ENCODE measurements around the gene THBS3. TPM values are rescaled to one million over a fixed set of nuclear protein-coding genes. Genes with fewer than 3 reads are reported as not detected.

Gene THBS3
- total and polyA plus RNA-seq, 9 of the 15 experiments (the other 6 are each of a cell fraction or from before 2014, with no cell fraction given): 0.59 to 8.3 (median 3.2) TPM

DNA sequence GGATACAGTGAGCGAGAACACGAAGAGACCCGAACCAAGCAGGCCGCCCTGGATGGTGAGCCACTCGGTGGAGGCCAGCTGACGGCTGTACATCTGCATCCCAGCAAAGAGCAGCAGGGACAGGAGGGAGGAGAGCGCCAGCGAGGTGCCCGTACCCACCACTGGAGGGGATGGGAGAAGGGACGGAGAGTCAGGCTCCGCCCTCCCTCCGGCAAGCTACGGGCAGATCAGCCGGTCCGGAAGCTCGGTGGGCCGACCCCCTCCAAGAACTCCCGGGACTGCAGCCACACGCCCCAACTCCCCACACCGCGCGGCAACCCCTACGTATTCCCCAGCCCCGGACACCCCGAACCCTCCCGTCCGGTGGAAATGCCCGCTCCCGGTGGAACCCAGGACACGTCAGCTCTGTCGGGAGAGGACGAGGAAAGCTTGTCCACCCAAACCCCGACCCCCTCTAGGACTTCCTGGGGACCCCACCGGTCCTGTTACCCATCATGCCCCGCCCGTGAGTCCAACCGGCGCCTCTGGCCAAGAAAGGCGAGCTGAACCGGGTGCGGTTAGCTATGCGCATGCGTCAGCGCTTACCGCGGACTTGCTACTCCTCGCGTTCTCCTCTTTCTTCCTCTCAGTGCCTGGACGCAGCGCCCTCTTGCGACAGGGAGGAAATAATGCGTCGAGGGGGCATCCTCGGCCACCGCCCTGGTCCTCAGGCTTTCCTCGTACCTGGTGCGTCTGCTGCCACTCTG, 34.8 kb downstream of the THBS3 start, which contains the start of gene KRTCAP2:
Gene KRTCAP2 (minus strand): TSS at position 573 of the 746 bp plus-strand sequence. CDS start 80 bp downstream, at position 493.
- FAIRE-seq (peak; percentile 99), DNase-seq (ENCODE audit: extremely low read depth in 1 of 4, low spot score in 3 of 4) (peak; percentile 96 to 98 (median 98)), ATAC-seq (peak; percentile 90)
- H4K20me1 ChIP-seq (replicated peaks; ENCODE audit: control insufficient read depth, insufficient read depth, low read length): no peaks in the 10 kb centered on the region
- H3K9me1 ChIP-seq (ENCODE audit: control insufficient read depth, insufficient read depth, low read length): no peaks in the 10 kb centered on the region
- in situ Hi-C loops (cut with MboI) (no loop called here), intact Hi-C loops (cut with micrococcal nuclease) (no loop called here)
- H2AFZ ChIP-seq (ENCODE audit: low read depth, low read length): peak within 1 kb of the TSS; percentile 94
- H3K27ac ChIP-seq (ENCODE audit: extremely low read depth, low read depth, low read length): peak within 1 kb of the TSS; percentile 89
- H3K36me3 ChIP-seq (ENCODE audit: control insufficient read depth, insufficient read depth, low read length): peaks cover 35% of the 10 kb centered on the region
- ChIA-PET CTCF (ENCODE audit: low intra/inter-chr PET ratio) (interaction anchor here (0.6 to 1.5 kb wide), 6 partner anchors 20 to 419 kb away, joined by 3 to 7 read pairs (median 3); no protein-coding TSS in a partner anchor), POLR2A (interaction anchor here (0.5 to 2.6 kb wide), 10 partner anchors 19 to 1206 kb away, joined by 3 to 12 read pairs (median 4); partner anchors contain the start of gene ADAM15)
- H3K9me3 ChIP-seq (replicated peaks; ENCODE audit: control insufficient read depth, insufficient read depth, low read depth, low read length): no peaks in the 10 kb centered on the region
- peak within 1 kb of the TSS; percentile 97 for H3K4me2 ChIP-seq (ENCODE audit: insufficient read depth, low read length)
- 0% methylated on average over 48 of the region's 57 CpGs for WGBS (ENCODE audit: insufficient coverage, low coverage, missing lambda C conversion rate)
- BruUV-seq (replicated peaks): TSS peak; percentile 81
- H3K79me2 ChIP-seq (ENCODE audit: control insufficient read depth, insufficient read depth, low read length): peaks cover 15% of the 10 kb centered on the region
- no peaks in the 10 kb centered on the region for H3K27me3 ChIP-seq (ENCODE audit: control insufficient read depth in 2 of 2, insufficient read depth in 2 of 2, low read length in 2 of 2)
- H3K4me3 ChIP-seq: peak within 1 kb of the TSS; percentile 83
- H3K4me1 ChIP-seq (replicated peaks in 1 of 2; ENCODE audit: control insufficient read depth in 2 of 2, insufficient read depth in 2 of 2, low read length in 2 of 2): peaks cover 14 to 44% of the 10 kb centered on the region in 2 experiments; a peak in 4 of 5 replicates
- H3K9ac ChIP-seq (ENCODE audit: insufficient read depth in 1 of 2, low read depth in 2 of 2, low read length in 2 of 2): peak within 1 kb of the TSS; percentile 89 to 93
- TF ChIP-seq ZNF668 (CRISPR knock-in tag; IDR thresholded peaks at IDR 0.05): no peak
- TF ChIP-seq MITF (IDR thresholded peaks at IDR 0.05): no peak
- no peak for TF ChIP-seq RBM39 (optimal IDR thresholded peaks at IDR 0.05; ENCODE audit: low read depth, low read length)
- TF ChIP-seq, protein P1, sequence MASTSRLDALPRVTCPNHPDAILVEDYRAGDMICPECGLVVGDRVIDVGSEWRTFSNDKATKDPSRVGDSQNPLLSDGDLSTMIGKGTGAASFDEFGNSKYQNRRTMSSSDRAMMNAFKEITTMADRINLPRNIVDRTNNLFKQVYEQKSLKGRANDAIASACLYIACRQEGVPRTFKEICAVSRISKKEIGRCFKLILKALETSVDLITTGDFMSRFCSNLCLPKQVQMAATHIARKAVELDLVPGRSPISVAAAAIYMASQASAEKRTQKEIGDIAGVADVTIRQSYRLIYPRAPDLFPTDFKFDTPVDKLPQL (IDR thresholded peaks at IDR 0.05; ENCODE audit: extremely low read depth, insufficient read length): no peak
- peak; percentile 68; the same call in 1 of the 2 replicates for TF ChIP-seq GTF2F1 (IDR thresholded peaks at IDR 0.05; ENCODE audit: low read depth, low read length)
- no peak for TF ChIP-seq ZNF707 (CRISPR knock-in tag; conservative IDR thresholded peaks at IDR 0.05)
- TF ChIP-seq BACH1 (tag; IDR thresholded peaks at IDR 0.05): no peak
- TF ChIP-seq, protein P2, sequence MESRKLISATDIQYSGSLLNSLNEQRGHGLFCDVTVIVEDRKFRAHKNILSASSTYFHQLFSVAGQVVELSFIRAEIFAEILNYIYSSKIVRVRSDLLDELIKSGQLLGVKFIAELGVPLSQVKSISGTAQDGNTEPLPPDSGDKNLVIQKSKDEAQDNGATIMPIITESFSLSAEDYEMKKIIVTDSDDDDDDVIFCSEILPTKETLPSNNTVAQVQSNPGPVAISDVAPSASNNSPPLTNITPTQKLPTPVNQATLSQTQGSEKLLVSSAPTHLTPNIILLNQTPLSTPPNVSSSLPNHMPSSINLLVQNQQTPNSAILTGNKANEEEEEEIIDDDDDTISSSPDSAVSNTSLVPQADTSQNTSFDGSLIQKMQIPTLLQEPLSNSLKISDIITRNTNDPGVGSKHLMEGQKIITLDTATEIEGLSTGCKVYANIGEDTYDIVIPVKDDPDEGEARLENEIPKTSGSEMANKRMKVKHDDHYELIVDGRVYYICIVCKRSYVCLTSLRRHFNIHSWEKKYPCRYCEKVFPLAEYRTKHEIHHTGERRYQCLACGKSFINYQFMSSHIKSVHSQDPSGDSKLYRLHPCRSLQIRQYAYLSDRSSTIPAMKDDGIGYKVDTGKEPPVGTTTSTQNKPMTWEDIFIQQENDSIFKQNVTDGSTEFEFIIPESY (CRISPR knock-in tag; IDR thresholded peaks at IDR 0.05): no peak
- TF ChIP-seq CBX8 (IDR thresholded peaks at IDR 0.05; ENCODE audit: borderline replicate concordance, extremely low read depth, low read depth, low read length, poor library complexity, severe bottlenecking): no peak
- TF ChIP-seq, protein P3, sequence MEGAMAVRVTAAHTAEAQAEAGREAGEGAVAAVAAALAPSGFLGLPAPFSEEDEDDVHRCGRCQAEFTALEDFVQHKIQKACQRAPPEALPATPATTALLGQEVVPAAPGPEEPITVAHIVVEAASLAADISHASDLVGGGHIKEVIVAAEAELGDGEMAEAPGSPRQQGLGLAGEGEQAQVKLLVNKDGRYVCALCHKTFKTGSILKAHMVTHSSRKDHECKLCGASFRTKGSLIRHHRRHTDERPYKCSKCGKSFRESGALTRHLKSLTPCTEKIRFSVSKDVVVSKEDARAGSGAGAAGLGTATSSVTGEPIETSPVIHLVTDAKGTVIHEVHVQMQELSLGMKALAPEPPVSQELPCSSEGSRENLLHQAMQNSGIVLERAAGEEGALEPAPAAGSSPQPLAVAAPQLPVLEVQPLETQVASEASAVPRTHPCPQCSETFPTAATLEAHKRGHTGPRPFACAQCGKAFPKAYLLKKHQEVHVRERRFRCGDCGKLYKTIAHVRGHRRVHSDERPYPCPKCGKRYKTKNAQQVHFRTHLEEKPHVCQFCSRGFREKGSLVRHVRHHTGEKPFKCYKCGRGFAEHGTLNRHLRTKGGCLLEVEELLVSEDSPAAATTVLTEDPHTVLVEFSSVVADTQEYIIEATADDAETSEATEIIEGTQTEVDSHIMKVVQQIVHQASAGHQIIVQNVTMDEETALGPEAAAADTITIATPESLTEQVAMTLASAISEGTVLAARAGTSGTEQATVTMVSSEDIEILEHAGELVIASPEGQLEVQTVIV (CRISPR knock-in tag; IDR thresholded peaks at IDR 0.05; ENCODE audit: borderline replicate concordance): no peak
- no peak for TF ChIP-seq IRF2 (CRISPR knock-in tag; IDR thresholded peaks at IDR 0.05)
- no peak for TF ChIP-seq CBX5 (IDR thresholded peaks at IDR 0.05; ENCODE audit: borderline replicate concordance, low read depth)
- no peak for TF ChIP-seq ZNF282 (CRISPR knock-in tag; IDR thresholded peaks at IDR 0.05)
- no peak for TF ChIP-seq ZNF121 (CRISPR knock-in tag; conservative IDR thresholded peaks at IDR 0.05)
- TF ChIP-seq CSDE1 (IDR thresholded peaks at IDR 0.05): no peak
